GM23338 (cell line): ENCODE data around the gene ZC3H13. TPM values are rescaled to one million over a fixed set of nuclear protein-coding genes. Genes with fewer than 3 reads are reported as not detected.

ENCODE experiments used
- ATAC-seq: fragments of 200-7000 bp; cut with Tn5 transposase; 3 replicates; pipeline ENCODE4 v1.9.1; 2020
- DNase-seq: peaks from one replicate; pipeline ENCODE4 v3.0.0-alpha.2; 2015; ENCODE audit warnings: low spot score
- H2AFZ ChIP-seq: fragments of 200-600 bp; sonication (generic); 2 replicates; pipeline ENCODE4 v1.8.0; 2016; ENCODE audit warnings: antibody characterized with exemption, mild to moderate bottlenecking, moderate library complexity
- H3F3A ChIP-seq: fragments of 200-600 bp; sonication (generic); replicated peaks from 2 replicates; pipeline ENCODE4 v1.8.0; 2017; ENCODE audit warnings: antibody characterized with exemption, mixed run types, low read depth
- H3K27ac ChIP-seq: fragments of 200-600 bp; sonication (generic); 2 replicates; pipeline ENCODE4 v1.6.1; 2016; ENCODE audit warnings: low read depth
- H3K27me3 ChIP-seq: fragments of 200-600 bp; sonication (generic); 2 replicates; pipeline ENCODE4 v1.8.0; 2016; ENCODE audit warnings: mild to moderate bottlenecking, mixed run types, moderate library complexity; ENCODE audit not compliant: insufficient read depth
- H3K36me3 ChIP-seq: fragments of 200-600 bp; sonication (generic); 2 replicates; pipeline ENCODE4 v1.8.0; 2016; ENCODE audit warnings: mild to moderate bottlenecking; ENCODE audit not compliant: insufficient read depth
- H3K4me1 ChIP-seq: fragments of 200-600 bp; sonication (generic); 2 replicates; pipeline ENCODE4 v1.8.0; 2016; ENCODE audit warnings: mild to moderate bottlenecking, moderate library complexity; ENCODE audit not compliant: insufficient read depth
- H3K4me2 ChIP-seq: fragments of 200-600 bp; sonication (generic); 2 replicates; pipeline ENCODE4 v1.7.1; 2017; ENCODE audit warnings: mixed run types
- H3K4me3 ChIP-seq: fragments of 200-600 bp; sonication (generic); 2 replicates; pipeline ENCODE4 v1.6.1; 2016; ENCODE audit warnings: mixed run types
- H3K79me2 ChIP-seq: fragments of 200-600 bp; sonication (generic); replicated peaks from 2 replicates; pipeline ENCODE4 v1.8.0; 2017; ENCODE audit warnings: mild to moderate bottlenecking; ENCODE audit not compliant: insufficient read depth
- H3K9me2 ChIP-seq: fragments of 200-600 bp; sonication (generic); 2 replicates; pipeline ENCODE4 v1.8.0; 2017; ENCODE audit not compliant: insufficient read depth
- H4K20me1 ChIP-seq: fragments of 200-600 bp; sonication (generic); replicated peaks from 2 replicates; pipeline ENCODE4 v1.8.0; 2017; ENCODE audit warnings: mild to moderate bottlenecking; ENCODE audit not compliant: insufficient read depth
- H3K27ac Mint-ChIP-seq: 2 replicates; pipeline ENCODE4 v1.8.0; 2020; ENCODE audit warnings: inconsistent platforms, mild to moderate bottlenecking, moderate library complexity, mixed read lengths
- H3K27me3 Mint-ChIP-seq: 3 replicates; pipeline ENCODE4 v1.8.0; 2022; ENCODE audit warnings: low read depth, mild to moderate bottlenecking, moderate library complexity, mixed read lengths, inconsistent platforms; ENCODE audit not compliant: insufficient read depth, poor library complexity
- H3K36me3 Mint-ChIP-seq: 3 replicates; pipeline ENCODE4 v1.8.0; 2021; ENCODE audit warnings: low read depth, mild to moderate bottlenecking, inconsistent platforms, moderate library complexity, mixed read lengths
- H3K4me1 Mint-ChIP-seq: 3 replicates; pipeline ENCODE4 v1.8.0; 2020; ENCODE audit warnings: mild to moderate bottlenecking, inconsistent platforms, mixed read lengths
- H3K4me3 Mint-ChIP-seq: 3 replicates; pipeline ENCODE4 v1.8.0; 2021; ENCODE audit warnings: moderate library complexity, mild to moderate bottlenecking, inconsistent platforms, mixed read lengths
- H3K9me3 Mint-ChIP-seq: 3 replicates; pipeline ENCODE4 v1.8.0; 2020; ENCODE audit warnings: moderate library complexity, mild to moderate bottlenecking, inconsistent platforms, mixed read lengths
- CREB1 ChIP-seq: fragments of 250-450 bp; sonication (Bioruptor Pico); IDR thresholded peaks from 2 replicates; pipeline ENCODE4 v1.5.0; 2020; ENCODE audit warnings: low read depth, mild to moderate bottlenecking, moderate library complexity
- CTCF ChIP-seq, 2 experiments: fragments of 200-600 bp in 1 of 2; sonication (generic) in 1 of 2; conservative IDR thresholded peaks; 2 replicates each; pipeline versions ENCODE4 v1.5.1 to v1.6.1; 2016 to 2017; ENCODE audit warnings: antibody characterized with exemption in 2 of 2, low read depth in 2 of 2, mild to moderate bottlenecking in 2 of 2, moderate library complexity in 1 of 2
- ETS1 ChIP-seq: IDR thresholded peaks from 2 replicates; pipeline ENCODE4 v1.6.1; 2016; ENCODE audit warnings: antibody characterized with exemption
- EZH2 ChIP-seq: fragments of 200-600 bp; sonication (generic); IDR thresholded peaks from one replicate; pipeline ENCODE4 v1.8.0; 2017; ENCODE audit warnings: antibody characterized with exemption, mild to moderate bottlenecking, low read depth; ENCODE audit not compliant: unreplicated experiment
- EZH2phosphoT487 ChIP-seq: fragments of 200-600 bp; sonication (generic); IDR thresholded peaks from one replicate; pipeline ENCODE4 v1.8.1; 2018; ENCODE audit warnings: antibody characterized with exemption; ENCODE audit not compliant: unreplicated experiment
- JUNB ChIP-seq: IDR thresholded peaks from one replicate; pipeline ENCODE4 v1.6.1; 2016; ENCODE audit warnings: antibody characterized with exemption; ENCODE audit not compliant: unreplicated experiment
- NANOG ChIP-seq: IDR thresholded peaks from 2 replicates; pipeline ENCODE4 v1.6.1; 2016; ENCODE audit warnings: antibody characterized with exemption, borderline replicate concordance
- POLR2AphosphoS5 ChIP-seq: IDR thresholded peaks from 2 replicates; pipeline ENCODE4 v1.6.1; 2016; ENCODE audit warnings: antibody characterized with exemption, low read depth
- REST ChIP-seq: IDR thresholded peaks from one replicate; pipeline ENCODE4 v1.6.1; 2018; ENCODE audit warnings: antibody characterized with exemption; ENCODE audit not compliant: unreplicated experiment
- STAT1 ChIP-seq: IDR thresholded peaks from one replicate; pipeline ENCODE4 v1.6.1; 2016; ENCODE audit warnings: antibody characterized with exemption; ENCODE audit not compliant: unreplicated experiment
- ZNF114 ChIP-seq: fragments of 250-450 bp; sonication (Bioruptor Pico); IDR thresholded peaks from 2 replicates; pipeline ENCODE4 v1.5.0; 2020; ENCODE audit warnings: mild to moderate bottlenecking, moderate library complexity
- ZNF331 ChIP-seq: fragments of 250-450 bp; sonication (Bioruptor Pico); IDR thresholded peaks from 2 replicates; pipeline ENCODE4 v1.5.0; 2020; ENCODE audit warnings: low read depth, mild to moderate bottlenecking, moderate library complexity
- ZNF462 ChIP-seq: fragments of 250-450 bp; sonication (Bioruptor Pico); IDR thresholded peaks from 2 replicates; pipeline ENCODE4 v1.5.0; 2020; ENCODE audit warnings: mild to moderate bottlenecking, moderate library complexity
- polyA plus RNA-seq: library from polyadenylated mRNA; unstranded; fragments of >200 nt; fragmentation: Nextera tagmentation; extraction: Ambion mirVana; gene quantifications from 2 replicates; pipeline ENCODE4 v1.2.1, GENCODE V29; 2016
- total RNA-seq: library from RNA; depleted of rRNA; stranded (reverse); fragments of >200 nt; shearing (Covaris generic); gene quantifications from 2 replicates; pipeline ENCODE4 v1.2.3, GENCODE V29; 2014

The ZC3H13 gene
- total and polyA plus RNA-seq, 2 experiments from 2014 or later, result 39.6 to 125 TPM

GRCh38 chr13:46004491-46004890, 48.1 kb downstream of the ZC3H13 start:
- Histone ChIP-seq H3K36me3 (peaks cover 24% of the 10 kb centered on the region; the same call in 1 of the 2 replicates), H3F3A (no peaks in the 10 kb centered on the region), H3K4me2 (no peak overlapping the region), H3K4me1 (no peaks in the 10 kb centered on the region), H3K4me3 (no peak overlapping the region), H3K27me3 (no peaks in the 10 kb centered on the region), H4K20me1 (no peaks in the 10 kb centered on the region), H3K9me2 (no peaks in the 10 kb centered on the region), H3K79me2 (no peaks in the 10 kb centered on the region), H2AFZ (no peak overlapping the region), H3K27ac (no peak overlapping the region)
- Mint-ChIP-seq H3K4me1 (no peaks in the 10 kb centered on the region), H3K36me3 (peaks cover 45% of the 10 kb centered on the region), H3K27me3 (no peaks in the 10 kb centered on the region), H3K4me3 (no peak overlapping the region), H3K9me3 (no peaks in the 10 kb centered on the region), H3K27ac (no peak overlapping the region)
- ATAC-seq (no peak), DNase-seq (no peak)
- TF ChIP-seq ETS1, result no peak
- no peak for TF ChIP-seq REST
- no peak for TF ChIP-seq NANOG
- no peak for TF ChIP-seq POLR2AphosphoS5
- TF ChIP-seq STAT1, result no peak
- no peak for TF ChIP-seq EZH2
- TF ChIP-seq ZNF462 (CRISPR knock-in tag), result no peak
- no peak for TF ChIP-seq CREB1 (CRISPR knock-in tag)
- no peak for TF ChIP-seq EZH2phosphoT487
- no peak for TF ChIP-seq ZNF114 (CRISPR knock-in tag)
- TF ChIP-seq JUNB, result no peak
- TF ChIP-seq ZNF331 (CRISPR knock-in tag), result no peak
- TF ChIP-seq CTCF (conservative IDR thresholded peaks at IDR 0.05; ENCODE audit: low read depth in 2 of 2), result no peak
